ENCODE results near the gene DLGAP3. TPM values are rescaled to one million over a fixed set of nuclear protein-coding genes. Genes with fewer than 3 reads are reported as not detected.
"Not testable (repeated sequence)": the region's sequence is repeated elsewhere in the genome, so short reads cannot be mapped to it uniquely, and the experiment has no call there.

Gene DLGAP3
- polyA plus RNA-seq, 2 of the 4 experiments (the other 2 are of a cell fraction) = 0.05 TPM; not detected in 1

DNA sequence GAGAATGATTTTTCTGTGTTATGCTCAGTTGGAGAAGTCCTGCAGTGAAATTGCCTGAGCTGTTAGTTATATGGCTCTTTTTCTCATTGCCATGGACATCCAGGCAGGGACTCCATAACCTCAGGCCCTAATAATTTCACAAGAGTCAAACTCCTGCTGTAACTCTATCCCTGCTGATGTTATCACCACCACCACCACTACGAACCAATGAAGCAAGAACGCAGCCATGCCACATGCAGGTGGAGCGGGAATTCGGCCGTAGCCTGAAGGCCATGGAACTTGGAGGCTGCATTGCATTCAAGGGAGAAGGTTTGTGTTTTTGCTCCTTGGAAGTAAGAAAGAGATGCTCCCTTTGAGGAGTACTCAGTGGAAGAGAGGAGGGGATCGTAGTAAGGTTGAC, 16.8 kb upstream of the DLGAP3 start:
- ATAC-seq (no peak), FAIRE-seq (no peak), DNase-seq (ENCODE audit: low read depth in 1 of 2, low spot score in 1 of 2) (no peak)
- Histone ChIP-seq H3K4me1 (no peaks in the 10 kb centered on the region), H3K9me3 (no peaks in the 10 kb centered on the region), H3K4me2 (no peak overlapping the region), H3K4me3 (no peak overlapping the region), H3K27ac (no peak overlapping the region)
- 58% methylated on average over 6 of the region's 6 CpGs for WGBS (ENCODE audit: missing lambda C conversion rate)
- TF ChIP-seq MAFK (IDR thresholded peaks at IDR 0.05; ENCODE audit: partially characterized antibody) (no peak), BHLHE40 (IDR thresholded peaks at IDR 0.05; ENCODE audit: low read depth, low read length) (no peak), RNF2 (IDR thresholded peaks at IDR 0.05; ENCODE audit: borderline replicate concordance, low read depth) (no peak), HOXA7 (CRISPR knock-in tag; IDR thresholded peaks at IDR 0.05) (no peak), SMC3 (IDR thresholded peaks at IDR 0.05) (no peak), RFX5 (IDR thresholded peaks at IDR 0.05) (no peak), POLR2AphosphoS2 (conservative IDR thresholded peaks at IDR 0.05; ENCODE audit: low read length) (no peak), CEBPB (IDR thresholded peaks at IDR 0.05) (no peak), PBX3 (IDR thresholded peaks at IDR 0.05) (no peak), NPAS2 (CRISPR knock-in tag; IDR thresholded peaks at IDR 0.05; ENCODE audit: borderline replicate concordance) (no peak)
- TF ChIP-seq, protein P1, sequence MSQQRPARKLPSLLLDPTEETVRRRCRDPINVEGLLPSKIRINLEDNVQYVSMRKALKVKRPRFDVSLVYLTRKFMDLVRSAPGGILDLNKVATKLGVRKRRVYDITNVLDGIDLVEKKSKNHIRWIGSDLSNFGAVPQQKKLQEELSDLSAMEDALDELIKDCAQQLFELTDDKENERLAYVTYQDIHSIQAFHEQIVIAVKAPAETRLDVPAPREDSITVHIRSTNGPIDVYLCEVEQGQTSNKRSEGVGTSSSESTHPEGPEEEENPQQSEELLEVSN (IDR thresholded peaks at IDR 0.05; ENCODE audit: borderline replicate concordance, low read depth) = no peak
- TF ChIP-seq, protein P2, sequence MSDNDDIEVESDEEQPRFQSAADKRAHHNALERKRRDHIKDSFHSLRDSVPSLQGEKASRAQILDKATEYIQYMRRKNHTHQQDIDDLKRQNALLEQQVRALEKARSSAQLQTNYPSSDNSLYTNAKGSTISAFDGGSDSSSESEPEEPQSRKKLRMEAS (IDR thresholded peaks at IDR 0.05) = no peak
- ChIA-PET POLR2A (no interaction called here), CTCF (no interaction called here)

DNA sequence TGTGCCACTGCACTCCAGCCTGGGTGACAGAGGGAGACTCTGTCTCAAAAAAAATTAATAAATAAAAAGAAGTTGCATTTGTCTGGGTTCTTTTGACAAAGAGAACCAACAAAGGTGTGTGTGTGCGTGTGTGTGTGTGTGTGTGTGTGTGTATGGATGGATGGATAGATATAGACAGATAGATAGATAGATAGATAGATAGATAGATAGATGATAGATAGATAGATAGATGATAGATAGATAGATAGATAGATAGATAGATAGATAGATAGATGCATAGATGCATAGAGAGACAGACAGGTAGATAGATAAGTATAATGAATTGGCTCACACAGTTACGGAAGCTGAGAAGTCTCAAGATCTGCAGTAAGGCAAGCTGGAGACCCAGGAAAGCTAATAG, 12.3 kb upstream of the DLGAP3 start:
- FAIRE-seq, H3K4me1 ChIP-seq: not testable (repeated sequence)

GRCh38 chr1:34930702-34931071, 1.2 kb upstream of the DLGAP3 start:
- H3K4me1 ChIP-seq = 0 out of 3 replicates have a peak, but pooled peaks cover 3% of the 10 kb centered on the region
- FAIRE-seq (no peak), DNase-seq (ENCODE audit: low read depth in 1 of 2, low spot score in 1 of 2) (no peak), ATAC-seq (no peak; a peak in 1 of 6 replicates)
- no peak overlapping the region for H3K27ac ChIP-seq
- 46% methylated on average over 5 of the region's 5 CpGs for WGBS (ENCODE audit: missing lambda C conversion rate)
- no peak overlapping the region for H3K4me2 ChIP-seq
- no peak overlapping the region for H3K4me3 ChIP-seq
- H3K9me3 ChIP-seq = no peaks in the 10 kb centered on the region
- ChIA-PET POLR2A (no interaction called here), CTCF (no interaction called here)
- TF ChIP-seq FOXS1 (CRISPR knock-in tag; IDR thresholded peaks at IDR 0.05) (no peak), EP300 (IDR thresholded peaks at IDR 0.05) (no peak), USF2 (IDR thresholded peaks at IDR 0.05) (no peak), TP53 (CRISPR knock-in tag; IDR thresholded peaks at IDR 0.05) (no peak), KDM5A (IDR thresholded peaks at IDR 0.05) (no peak), CHD2 (IDR thresholded peaks at IDR 0.05; ENCODE audit: low read length, partially characterized antibody) (no peak), PHF8 (IDR thresholded peaks at IDR 0.05; ENCODE audit: borderline replicate concordance, low read depth) (no peak), GATA3 (IDR thresholded peaks at IDR 0.05; ENCODE audit: borderline replicate concordance) (no peak)
- TF ChIP-seq, protein P3, sequence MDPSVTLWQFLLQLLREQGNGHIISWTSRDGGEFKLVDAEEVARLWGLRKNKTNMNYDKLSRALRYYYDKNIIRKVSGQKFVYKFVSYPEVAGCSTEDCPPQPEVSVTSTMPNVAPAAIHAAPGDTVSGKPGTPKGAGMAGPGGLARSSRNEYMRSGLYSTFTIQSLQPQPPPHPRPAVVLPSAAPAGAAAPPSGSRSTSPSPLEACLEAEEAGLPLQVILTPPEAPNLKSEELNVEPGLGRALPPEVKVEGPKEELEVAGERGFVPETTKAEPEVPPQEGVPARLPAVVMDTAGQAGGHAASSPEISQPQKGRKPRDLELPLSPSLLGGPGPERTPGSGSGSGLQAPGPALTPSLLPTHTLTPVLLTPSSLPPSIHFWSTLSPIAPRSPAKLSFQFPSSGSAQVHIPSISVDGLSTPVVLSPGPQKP (IDR thresholded peaks at IDR 0.05; ENCODE audit: low read depth, low read length) = no peak
- TF ChIP-seq, protein P4, sequence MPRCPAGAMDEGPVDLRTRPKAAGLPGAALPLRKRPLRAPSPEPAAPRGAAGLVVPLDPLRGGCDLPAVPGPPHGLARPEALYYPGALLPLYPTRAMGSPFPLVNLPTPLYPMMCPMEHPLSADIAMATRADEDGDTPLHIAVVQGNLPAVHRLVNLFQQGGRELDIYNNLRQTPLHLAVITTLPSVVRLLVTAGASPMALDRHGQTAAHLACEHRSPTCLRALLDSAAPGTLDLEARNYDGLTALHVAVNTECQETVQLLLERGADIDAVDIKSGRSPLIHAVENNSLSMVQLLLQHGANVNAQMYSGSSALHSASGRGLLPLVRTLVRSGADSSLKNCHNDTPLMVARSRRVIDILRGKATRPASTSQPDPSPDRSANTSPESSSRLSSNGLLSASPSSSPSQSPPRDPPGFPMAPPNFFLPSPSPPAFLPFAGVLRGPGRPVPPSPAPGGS (IDR thresholded peaks at IDR 0.05) = no peak

More for the DNA sequence above, 12.3 kb upstream of the DLGAP3 start:
- H3K4me2 ChIP-seq; ATAC-seq; H3K9me3 ChIP-seq; DNase-seq (ENCODE audit: low read depth in 1 of 2, low spot score in 1 of 2); H3K27ac ChIP-seq; H3K4me3 ChIP-seq; CTCF ChIA-PET; POLR2A ChIA-PET: not testable (repeated sequence)
- WGBS (ENCODE audit: missing lambda C conversion rate) = 51% methylated on average over 2 of the region's 2 CpGs

Measured in A549 (cell line).